Muscle layer of colon (tissue), 2 donors: ENCODE results near the gene TMEM215.

Experiments
- H3K27ac ChIP-seq: one replicate; pipeline ENCODE4 v1.7.0; 2013; ENCODE audit warnings: low read depth, mild to moderate bottlenecking, low read length, moderate library complexity
- H3K27me3 ChIP-seq, 2 donors: one replicate each; pipeline ENCODE4 v1.7.0; 2013; ENCODE audit warnings: low read length in 2 of 2, mild to moderate bottlenecking in 2 of 2; ENCODE audit not compliant: insufficient read depth in 2 of 2, control insufficient read depth in 1 of 2
- H3K36me3 ChIP-seq: one replicate; pipeline ENCODE4 v1.7.0; 2013; ENCODE audit warnings: mild to moderate bottlenecking, low read length; ENCODE audit not compliant: insufficient read depth
- H3K4me1 ChIP-seq: one replicate; pipeline ENCODE4 v1.7.0; 2013; ENCODE audit warnings: mild to moderate bottlenecking, low read length; ENCODE audit not compliant: insufficient read depth
- H3K4me3 ChIP-seq, 2 donors: one replicate each; pipeline ENCODE4 v1.7.0; 2013; ENCODE audit warnings: low read length in 2 of 2, low read depth in 1 of 2, mild to moderate bottlenecking in 1 of 2, moderate library complexity in 1 of 2
- H3K9ac ChIP-seq: one replicate; pipeline ENCODE4 v1.7.0; 2013; ENCODE audit warnings: low read length
- H3K9me3 ChIP-seq: one replicate; pipeline ENCODE4 v1.7.0; 2013; ENCODE audit warnings: mild to moderate bottlenecking, low read length
- donor health status: abdominal sarcoma.
- donor health status: Adenocarcinoma of cecum.

TMEM215 gene, protein sequence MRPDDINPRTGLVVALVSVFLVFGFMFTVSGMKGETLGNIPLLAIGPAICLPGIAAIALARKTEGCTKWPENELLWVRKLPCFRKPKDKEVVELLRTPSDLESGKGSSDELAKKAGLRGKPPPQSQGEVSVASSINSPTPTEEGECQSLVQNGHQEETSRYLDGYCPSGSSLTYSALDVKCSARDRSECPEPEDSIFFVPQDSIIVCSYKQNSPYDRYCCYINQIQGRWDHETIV

DNA sequence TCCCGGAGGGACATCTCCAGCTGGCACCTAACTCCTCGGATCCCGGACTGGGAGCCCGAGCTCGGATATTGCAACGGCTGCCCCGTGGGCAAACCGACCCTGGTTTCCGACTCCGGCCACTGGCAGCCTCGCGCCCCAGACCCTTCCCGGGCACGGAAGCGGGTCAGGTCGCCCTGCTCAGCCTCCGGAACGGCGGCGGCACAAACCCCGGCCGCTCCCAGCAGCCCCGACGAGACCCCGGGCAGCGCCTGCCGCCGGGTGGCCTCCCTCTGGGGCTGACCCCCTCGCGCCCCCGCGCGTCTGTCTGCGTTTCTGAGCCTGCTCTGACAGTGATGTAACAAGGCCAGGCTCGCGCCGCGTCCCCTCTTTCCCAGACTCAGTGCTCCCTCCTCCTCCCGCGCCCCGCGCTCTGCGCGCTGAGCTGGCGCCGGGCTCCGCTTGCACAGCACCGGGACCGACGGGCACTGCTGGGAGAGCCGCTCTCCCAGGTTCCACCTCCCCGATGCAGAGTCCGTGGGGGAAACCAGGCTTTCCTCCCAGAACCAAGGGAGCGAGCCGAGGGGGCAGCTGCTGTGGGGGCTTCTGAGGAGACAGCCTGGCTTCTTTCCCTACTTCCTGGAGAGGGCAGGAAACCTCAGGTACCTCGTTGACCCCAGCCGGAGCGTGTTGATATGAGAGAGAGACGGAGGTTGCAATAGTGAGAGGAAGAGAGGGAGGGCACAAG, at the start of gene TMEM215:
Gene TMEM215, plus strand, starts transcription at position 373 of the 724 bp plus-strand sequence. CDS start 644 bp downstream, outside the sequence.
- H3K27me3 ChIP-seq = peaks cover 12 to 25% of the 10 kb centered on the region in 2 donors
- no peaks in the 10 kb centered on the region for H3K4me1 ChIP-seq
- H3K36me3 ChIP-seq = no peaks in the 10 kb centered on the region
- no peak within 1 kb of the TSS for H3K27ac ChIP-seq
- H3K4me3 ChIP-seq = peak within 1 kb of the TSS in 1 of 2 donors; percentile 14
- no peak within 1 kb of the TSS for H3K9ac ChIP-seq
- no peaks in the 10 kb centered on the region for H3K9me3 ChIP-seq

DNA sequence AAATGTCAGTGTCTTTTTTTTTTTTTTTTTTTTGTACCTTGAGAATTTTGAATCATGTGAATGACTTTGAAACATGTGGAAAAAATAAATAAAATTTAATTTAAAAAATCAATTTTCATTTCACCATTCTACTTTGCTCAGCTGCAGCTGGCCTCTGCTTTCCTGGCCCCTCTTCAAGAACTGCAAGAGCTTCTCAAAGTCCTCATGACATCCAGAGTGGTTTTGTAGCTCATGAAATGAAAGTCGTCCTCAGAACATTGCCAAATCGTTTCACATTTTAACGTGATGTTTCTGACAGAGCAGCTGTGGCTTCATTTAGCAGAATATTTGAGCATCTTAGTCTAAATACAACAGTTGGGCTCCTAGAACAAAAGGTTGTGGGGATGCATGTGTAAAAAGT, 47.9 kb upstream of the TMEM215 start:
- H3K9me3 ChIP-seq = no peaks in the 10 kb centered on the region
- H3K9ac ChIP-seq = no peak overlapping the region
- no peaks in the 10 kb centered on the region for H3K4me1 ChIP-seq
- no peak overlapping the region for H3K27ac ChIP-seq
- H3K4me3 ChIP-seq = no peak overlapping the region
- no peaks in the 10 kb centered on the region for H3K27me3 ChIP-seq
- H3K36me3 ChIP-seq = no peaks in the 10 kb centered on the region

DNA sequence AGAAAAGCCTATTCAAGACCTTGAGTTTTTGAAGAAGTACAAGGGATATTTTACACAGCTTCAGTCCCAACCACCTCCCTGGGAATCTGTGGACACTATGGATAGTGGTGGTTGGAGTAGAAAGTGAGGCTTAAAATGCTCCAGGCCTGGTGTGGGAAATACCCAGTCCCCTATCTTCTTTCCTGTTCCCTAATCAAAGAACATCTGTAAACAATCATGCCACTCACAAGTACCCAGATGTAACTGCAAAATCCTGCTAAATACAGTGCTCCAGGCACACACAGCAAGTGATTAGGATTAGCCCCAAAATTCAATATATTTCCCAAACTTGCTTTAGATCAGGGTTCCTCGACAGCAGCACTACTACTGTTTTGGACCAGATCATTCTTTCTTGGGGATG, 46.0 kb upstream of the TMEM215 start:
- H3K9me3 ChIP-seq = no peaks in the 10 kb centered on the region
- H3K9ac ChIP-seq = no peak overlapping the region
- H3K27me3 ChIP-seq = no peaks in the 10 kb centered on the region
- H3K27ac ChIP-seq = no peak overlapping the region
- no peak overlapping the region for H3K4me3 ChIP-seq
- H3K36me3 ChIP-seq = no peaks in the 10 kb centered on the region
- no peaks in the 10 kb centered on the region for H3K4me1 ChIP-seq

DNA sequence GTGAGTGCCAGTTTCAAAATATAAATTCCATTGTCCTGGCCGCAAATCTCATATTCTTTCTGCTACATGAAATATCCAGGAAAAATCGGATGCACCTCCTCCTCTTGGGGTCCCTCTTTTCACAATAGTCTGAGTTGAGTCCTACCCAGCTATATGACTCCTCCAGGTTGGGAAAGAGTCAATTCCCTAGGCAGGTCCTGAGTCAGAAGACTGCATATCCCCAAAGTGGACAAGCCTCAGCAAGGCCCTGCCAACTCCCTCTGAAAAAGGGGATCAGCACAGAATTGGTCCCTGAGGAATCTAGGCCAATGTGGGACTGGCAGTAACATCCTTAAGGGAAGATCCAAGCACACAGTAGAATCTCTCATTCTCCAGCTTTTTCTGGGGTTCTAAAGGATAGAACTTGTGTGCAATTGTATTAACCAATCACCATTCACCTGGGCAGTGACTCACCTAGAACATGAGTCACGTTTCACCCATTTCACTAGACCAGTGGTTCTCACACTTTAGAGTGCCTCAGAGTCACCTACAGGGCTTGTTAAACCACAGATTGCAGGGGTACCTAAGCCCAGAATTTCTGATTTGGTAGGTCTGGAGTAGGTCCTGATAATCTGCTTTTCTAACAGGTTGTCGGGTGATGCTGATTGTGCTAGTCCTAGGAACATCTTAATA, 44.7 kb upstream of the TMEM215 start:
- Histone ChIP-seq H3K9ac (no peak overlapping the region), H3K27me3 (no peaks in the 10 kb centered on the region), H3K36me3 (no peaks in the 10 kb centered on the region), H3K4me1 (no peaks in the 10 kb centered on the region), H3K27ac (no peak overlapping the region), H3K4me3 (no peak overlapping the region), H3K9me3 (no peaks in the 10 kb centered on the region)

DNA sequence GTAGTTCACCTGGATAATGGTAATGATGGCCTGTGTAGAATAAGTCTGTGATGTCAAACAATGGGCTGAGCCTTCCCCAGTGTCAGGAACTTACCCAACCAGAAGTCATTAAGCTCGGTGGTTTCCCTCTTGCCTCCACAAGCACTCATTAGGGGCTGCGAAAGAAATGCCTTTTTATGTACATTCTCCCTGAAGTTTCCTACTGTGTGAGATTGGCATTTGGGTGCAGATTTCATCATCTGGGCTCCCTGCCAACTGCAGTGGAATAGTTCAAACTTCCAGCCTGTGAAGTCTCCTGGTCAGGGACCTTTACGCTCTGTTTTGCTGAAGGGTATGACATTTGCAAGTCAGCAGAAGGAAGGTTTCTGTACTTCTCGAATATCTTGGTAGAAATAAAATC, 41.6 kb upstream of the TMEM215 start:
- no peaks in the 10 kb centered on the region for H3K27me3 ChIP-seq

DNA sequence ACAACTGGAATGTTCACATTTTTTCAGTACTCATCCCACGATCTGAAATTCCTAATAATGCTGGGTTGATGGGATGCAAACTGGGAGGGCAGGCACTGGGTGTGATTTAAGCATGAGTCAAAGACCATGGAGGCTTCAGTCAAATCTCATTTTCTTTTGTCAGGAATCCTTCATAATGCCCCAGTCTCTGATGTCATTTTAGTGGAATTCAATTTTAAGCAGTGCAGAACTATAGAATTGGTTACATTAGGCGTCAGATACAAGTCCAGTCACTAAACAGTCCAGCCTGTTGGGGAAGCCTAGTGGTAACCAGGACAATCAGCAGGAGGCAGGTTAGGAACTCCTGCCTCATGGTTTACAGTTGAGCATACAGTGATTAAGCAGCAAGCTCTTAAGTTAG, 41.0 kb upstream of the TMEM215 start:
- Histone ChIP-seq H3K36me3 (no peaks in the 10 kb centered on the region), H3K27ac (no peak overlapping the region), H3K4me3 (no peak overlapping the region), H3K4me1 (no peaks in the 10 kb centered on the region), H3K9ac (no peak overlapping the region), H3K9me3 (no peaks in the 10 kb centered on the region), H3K27me3 (no peaks in the 10 kb centered on the region)

More for the DNA sequence above, 41.6 kb upstream of the TMEM215 start:
- no peaks in the 10 kb centered on the region for H3K9me3 ChIP-seq
- no peaks in the 10 kb centered on the region for H3K36me3 ChIP-seq
- H3K9ac ChIP-seq = no peak overlapping the region
- no peaks in the 10 kb centered on the region for H3K4me1 ChIP-seq
- H3K27ac ChIP-seq = no peak overlapping the region
- H3K4me3 ChIP-seq = no peak overlapping the region

DNA sequence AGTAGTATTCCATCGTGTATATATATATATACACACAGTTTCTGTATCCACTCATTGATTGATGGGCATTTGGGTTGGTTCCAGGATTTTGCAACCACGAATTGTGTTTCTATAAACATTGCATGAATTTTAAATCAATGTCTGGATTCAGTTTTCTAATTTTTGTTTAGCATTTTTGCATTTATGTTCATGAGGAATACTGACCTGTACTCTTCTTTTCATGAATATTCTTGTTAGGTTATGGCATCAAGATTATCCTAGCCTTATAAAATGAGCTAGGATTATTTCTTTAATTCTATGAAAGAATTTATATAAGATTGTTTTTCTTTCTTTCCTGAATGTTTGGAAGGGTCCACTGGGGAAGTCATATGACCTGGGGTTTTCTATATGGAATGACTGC, 35.3 kb upstream of the TMEM215 start:
- H3K4me1 ChIP-seq = no peaks in the 10 kb centered on the region
- H3K36me3 ChIP-seq = no peaks in the 10 kb centered on the region
- no peak overlapping the region for H3K4me3 ChIP-seq
- H3K9me3 ChIP-seq = no peaks in the 10 kb centered on the region
- no peak overlapping the region for H3K27ac ChIP-seq
- H3K27me3 ChIP-seq = no peaks in the 10 kb centered on the region
- H3K9ac ChIP-seq = no peak overlapping the region

DNA sequence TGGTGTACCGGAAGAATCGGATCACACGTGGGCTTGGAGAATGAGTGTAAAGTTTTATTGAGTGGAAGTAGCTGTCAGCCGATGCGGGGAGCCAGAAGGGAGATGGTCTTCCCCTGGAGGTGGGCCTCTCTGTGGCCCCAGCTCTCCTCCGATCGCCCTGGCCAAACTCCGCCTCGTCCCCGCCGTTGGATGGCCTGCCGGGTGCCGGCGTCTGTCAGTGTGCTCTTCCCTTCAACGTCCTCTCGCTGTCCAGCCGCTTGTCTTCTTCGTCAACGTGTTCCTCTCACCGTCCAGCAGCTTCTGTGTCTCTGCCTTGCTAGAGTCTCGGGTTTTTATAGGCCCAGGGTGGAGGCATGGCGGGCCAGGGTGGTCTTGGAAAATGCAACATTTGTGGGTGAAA, 27.6 kb upstream of the TMEM215 start:
- no peak overlapping the region for H3K4me3 ChIP-seq
- no peaks in the 10 kb centered on the region for H3K4me1 ChIP-seq
- H3K9ac ChIP-seq = no peak overlapping the region
- H3K27me3 ChIP-seq = no peaks in the 10 kb centered on the region
- H3K36me3 ChIP-seq = no peaks in the 10 kb centered on the region
- no peaks in the 10 kb centered on the region for H3K9me3 ChIP-seq
- H3K27ac ChIP-seq = no peak overlapping the region

DNA sequence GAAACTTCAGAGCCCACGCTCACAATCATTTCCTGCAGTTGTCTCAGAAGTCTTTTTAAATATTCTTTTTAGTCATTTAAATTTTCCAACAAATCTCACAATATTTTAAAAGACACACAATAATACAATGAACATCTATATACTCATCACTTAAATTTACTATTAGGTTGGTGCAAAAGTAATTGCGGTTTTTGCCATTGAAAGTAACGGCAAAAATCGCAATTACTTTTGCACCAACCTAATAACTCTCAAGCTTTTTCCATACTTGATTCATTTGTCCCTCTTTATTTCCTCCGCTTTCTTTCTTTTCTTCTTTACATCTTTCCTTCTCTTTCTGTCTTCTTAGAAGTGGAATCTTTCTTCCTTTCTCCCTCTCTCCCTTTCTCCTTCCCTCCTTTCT, 19.2 kb upstream of the TMEM215 start:
- no peaks in the 10 kb centered on the region for H3K27me3 ChIP-seq

DNA sequence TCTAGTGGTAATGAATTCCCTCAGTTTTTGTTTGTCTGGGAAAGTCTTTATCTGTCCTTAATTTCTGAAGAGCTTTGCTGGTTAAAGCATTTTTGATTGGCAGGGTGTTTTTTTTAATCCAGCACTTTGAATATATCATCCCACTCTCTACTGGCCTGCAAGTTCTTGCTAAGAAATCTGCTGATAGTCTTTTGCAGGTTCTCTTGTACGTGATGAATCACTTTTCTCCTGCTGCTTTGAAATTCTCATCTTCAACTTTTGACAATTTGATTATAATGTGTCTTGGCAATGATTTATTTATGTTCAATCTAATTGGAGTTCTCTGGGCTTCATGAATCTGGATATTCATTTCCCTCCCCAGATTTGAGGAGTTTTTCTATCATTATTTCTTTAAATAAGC, 8.1 kb upstream of the TMEM215 start:
- no peaks in the 10 kb centered on the region for H3K4me1 ChIP-seq
- no peak overlapping the region for H3K27ac ChIP-seq
- no peak overlapping the region for H3K4me3 ChIP-seq
- H3K27me3 ChIP-seq = no peaks in the 10 kb centered on the region
- no peaks in the 10 kb centered on the region for H3K36me3 ChIP-seq
- no peak overlapping the region for H3K9ac ChIP-seq
- H3K9me3 ChIP-seq = peaks cover 8% of the 10 kb centered on the region

More for the DNA sequence above, 19.2 kb upstream of the TMEM215 start:
- Histone ChIP-seq H3K27ac (no peak overlapping the region), H3K36me3 (no peaks in the 10 kb centered on the region), H3K4me1 (no peaks in the 10 kb centered on the region), H3K9ac (no peak overlapping the region), H3K4me3 (no peak overlapping the region), H3K9me3 (no peaks in the 10 kb centered on the region)

DNA sequence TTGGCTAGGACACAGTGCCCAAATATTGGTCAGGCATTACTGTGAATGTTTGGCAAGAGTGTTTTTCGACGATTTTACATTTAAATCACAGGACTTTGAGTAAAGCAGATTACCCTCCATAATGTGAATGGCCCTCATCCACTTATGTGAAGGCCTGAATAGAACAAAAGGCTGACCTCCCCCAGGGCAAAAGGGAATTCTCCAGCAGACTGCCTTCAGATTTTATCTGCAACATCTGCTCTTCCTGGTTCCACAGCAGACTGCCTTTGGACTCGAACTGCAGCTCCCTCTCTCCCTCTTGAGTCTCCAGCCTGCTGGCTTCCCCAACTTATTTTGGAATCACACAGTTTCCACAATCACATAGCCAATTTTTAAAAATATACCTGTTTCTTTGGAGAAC, 7.1 kb upstream of the TMEM215 start:
- no peak overlapping the region for H3K27ac ChIP-seq
- H3K4me1 ChIP-seq = no peaks in the 10 kb centered on the region
- H3K4me3 ChIP-seq = no peak overlapping the region
- no peaks in the 10 kb centered on the region for H3K36me3 ChIP-seq
- H3K9ac ChIP-seq = no peak overlapping the region
- H3K9me3 ChIP-seq = peaks cover 8% of the 10 kb centered on the region
- H3K27me3 ChIP-seq = peaks cover 0 to 6% of the 10 kb centered on the region in 2 donors
